Activated naive CD4-positive, alpha-beta T cell treated with anti-CD3 and anti-CD28 coated beads for 36 hours (primary cell): Measurements from ENCODE around the gene CYP2E1. TPM values are rescaled to one million over a fixed set of nuclear protein-coding genes. Genes with fewer than 3 reads are reported as not detected.
"Not testable (repeated sequence)": the region's sequence is repeated elsewhere in the genome, so short reads cannot be mapped to it uniquely, and the experiment has no call there.

Source experiments
- CTCF ChIA-PET: fragments of 350-600 bp; sonication (Branson Sonifier 250); formaldehyde crosslinking; loops from one replicate; lab custom pipeline; 2021; ENCODE audit warnings: antibody characterized with exemption; lab: Charles Lee
- DNase-seq: peaks from one replicate; pipeline ENCODE4 v3.0.0-alpha.2; 2020
- H3K27ac Mint-ChIP-seq: one replicate; pipeline ENCODE4 v1.8.0; 2021; ENCODE audit warnings: mild to moderate bottlenecking, mixed read lengths
- H3K27me3 Mint-ChIP-seq: one replicate; pipeline ENCODE4 v1.8.0; 2021; ENCODE audit warnings: low read depth, mixed read lengths
- H3K36me3 Mint-ChIP-seq: one replicate; pipeline ENCODE4 v1.8.0; 2021; ENCODE audit warnings: low read depth, mixed read lengths
- H3K4me1 Mint-ChIP-seq: one replicate; pipeline ENCODE4 v1.8.0; 2021; ENCODE audit warnings: low read depth, mixed read lengths
- H3K4me3 Mint-ChIP-seq: one replicate; pipeline ENCODE4 v1.8.0; 2021; ENCODE audit warnings: mild to moderate bottlenecking, moderate library complexity, mixed read lengths
- H3K9me3 Mint-ChIP-seq: one replicate; pipeline ENCODE4 v1.8.0; 2021; ENCODE audit warnings: mixed read lengths
- intact Hi-C: fragments of 100-400 bp; cut with micrococcal nuclease; formaldehyde crosslinking; loops from one replicate; pipeline ENCODE4 v1.15.1; 2023
- total RNA-seq, 2 experiments: library from RNA; stranded (reverse); gene quantifications; one replicate each; pipeline ENCODE4 v1.2.3, GENCODE V29; 2021

CYP2E1 gene
- total RNA-seq, 2 experiments from 2014 or later: 0.42 TPM; not detected in 1

- H3K4me1 Mint-ChIP-seq: no peaks in the 10 kb centered on the region
- H3K9me3 Mint-ChIP-seq: peaks cover 3% of the 10 kb centered on the region
- no peak within 1 kb of the TSS for H3K27ac Mint-ChIP-seq
- no peaks in the 10 kb centered on the region for H3K36me3 Mint-ChIP-seq
- intact Hi-C loops: no loop called here
- no peak for DNase-seq
- H3K27me3 Mint-ChIP-seq: peaks cover 9% of the 10 kb centered on the region
- CTCF ChIA-PET: no interaction called here
- H3K4me3 Mint-ChIP-seq: no peak within 1 kb of the TSS
Observed at GRCh38 chr10:133565441-133566294, 38.5 kb downstream of the CYP2E1 start, which contains the start of gene SYCE1. Gene SYCE1, minus strand, starts transcription at chr10:133565583. Its CDS starts 54 bp downstream, at chr10:133565529.

DNA sequence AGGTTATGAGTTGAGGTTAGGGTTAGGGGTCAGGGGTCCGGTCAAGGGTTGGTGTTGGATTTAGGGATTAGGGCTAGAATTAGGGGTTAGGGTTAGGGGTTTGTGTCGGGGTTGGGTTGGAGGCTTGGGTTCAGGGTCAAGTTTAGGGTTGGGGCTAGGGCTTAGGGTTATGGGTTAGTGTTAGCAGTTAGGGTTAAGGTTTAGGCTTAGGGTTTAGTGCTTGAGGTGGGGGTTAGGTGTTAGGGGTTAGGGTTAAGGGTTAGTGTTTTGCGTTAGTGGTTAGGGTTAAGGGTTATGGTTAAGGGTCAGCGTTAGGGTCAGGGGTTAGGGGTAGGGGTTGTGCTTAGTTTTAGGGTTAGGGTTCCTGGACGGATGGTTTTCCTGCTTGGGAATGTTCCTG lies 40.0 kb downstream of the CYP2E1 start:
- H3K9me3 Mint-ChIP-seq: peaks cover 3% of the 10 kb centered on the region
- CTCF ChIA-PET: no interaction called here

GRCh38 chr10:133567609-133568286 lies 40.6 kb downstream of the CYP2E1 start:
- Mint-ChIP-seq H3K9me3 (peaks cover 3% of the 10 kb centered on the region), H3K27me3 (peaks cover 9% of the 10 kb centered on the region), H3K4me1 (no peaks in the 10 kb centered on the region), H3K4me3 (no peak overlapping the region), H3K27ac (no peak overlapping the region), H3K36me3 (no peaks in the 10 kb centered on the region)
- intact Hi-C loops: no loop called here
- DNase-seq: no peak
- CTCF ChIA-PET: no interaction called here

More for the DNA sequence above, 40.0 kb downstream of the CYP2E1 start:
- H3K27me3 Mint-ChIP-seq: peaks cover 9% of the 10 kb centered on the region
- H3K36me3 Mint-ChIP-seq: no peaks in the 10 kb centered on the region
- H3K27ac Mint-ChIP-seq: no peak overlapping the region
- intact Hi-C loops: no loop called here
- no peak for DNase-seq
- H3K4me1 Mint-ChIP-seq: no peaks in the 10 kb centered on the region
- H3K4me3 Mint-ChIP-seq: no peak overlapping the region

DNA sequence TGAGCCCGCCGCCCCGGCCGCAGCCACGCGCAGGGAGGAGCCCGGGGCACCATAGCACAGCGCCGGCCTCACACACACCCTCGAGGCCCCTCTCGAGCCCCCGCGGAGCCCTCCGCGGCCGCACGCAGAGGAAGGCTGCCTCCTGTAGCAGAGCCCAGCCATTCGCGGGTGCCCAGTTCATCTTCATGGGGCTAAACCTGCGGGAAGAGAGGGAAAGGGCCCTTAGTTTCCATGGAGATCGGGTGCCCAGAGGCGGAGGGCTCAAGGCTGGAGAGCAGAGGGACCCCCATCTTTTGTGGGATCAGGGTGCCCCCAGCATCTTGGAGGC lies 41.1 kb downstream of the CYP2E1 start:
- intact Hi-C loops: no loop called here
- DNase-seq: no peak
- H3K27me3 Mint-ChIP-seq: peaks cover 9% of the 10 kb centered on the region
- H3K27ac Mint-ChIP-seq: no peak overlapping the region
- H3K4me1 Mint-ChIP-seq: no peaks in the 10 kb centered on the region
- peaks cover under 1% of the 10 kb centered on the region for H3K36me3 Mint-ChIP-seq
- H3K4me3 Mint-ChIP-seq: no peak overlapping the region
- peaks cover 6% of the 10 kb centered on the region for H3K9me3 Mint-ChIP-seq
- CTCF ChIA-PET: no interaction called here

- H3K27ac Mint-ChIP-seq, H3K36me3 Mint-ChIP-seq, CTCF ChIA-PET, DNase-seq, H3K27me3 Mint-ChIP-seq, H3K4me3 Mint-ChIP-seq, intact Hi-C loops, H3K4me1 Mint-ChIP-seq: not testable (repeated sequence)
- H3K9me3 Mint-ChIP-seq: peaks cover 14% of the 10 kb centered on the region
Observed at GRCh38 chr10:133568831-133569527, 41.8 kb downstream of the CYP2E1 start.

DNA sequence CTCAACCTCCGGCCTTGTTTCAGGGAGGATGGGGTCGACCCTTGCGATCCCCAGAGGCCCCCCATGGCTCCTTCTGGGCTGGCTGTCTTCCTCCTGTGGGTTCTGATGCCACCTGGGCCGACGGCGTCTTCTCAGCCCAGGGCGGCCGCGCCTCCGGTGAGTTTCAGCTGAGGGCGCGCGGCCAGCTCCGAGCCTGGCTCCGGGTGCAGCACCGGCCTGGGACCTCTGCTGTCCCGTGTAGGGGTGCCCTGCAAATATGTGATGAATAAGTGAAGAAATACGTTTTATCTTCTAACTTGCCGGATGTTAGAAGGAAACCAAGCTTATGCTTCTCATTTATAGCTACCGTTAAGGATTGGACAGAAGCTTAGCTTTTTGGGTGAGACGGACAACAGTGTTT lies 42.6 kb downstream of the CYP2E1 start:
- H3K4me3 Mint-ChIP-seq, H3K27ac Mint-ChIP-seq, H3K4me1 Mint-ChIP-seq, CTCF ChIA-PET, DNase-seq, H3K36me3 Mint-ChIP-seq, H3K27me3 Mint-ChIP-seq: not testable (repeated sequence)
- intact Hi-C loops: loop anchor here (5.0 kb wide), 1 partner anchor 142 kb away; no protein-coding TSS in a partner anchor
- peaks cover 18% of the 10 kb centered on the region for H3K9me3 Mint-ChIP-seq

GRCh38 chr10:133572055-133572454 lies 44.9 kb downstream of the CYP2E1 start:
- H3K4me1 Mint-ChIP-seq: not testable (repeated sequence)

GRCh38 chr10:133573460-133573859 lies 46.3 kb downstream of the CYP2E1 start:
- H3K4me3 Mint-ChIP-seq: not testable (repeated sequence)

More at GRCh38 chr10:133572055-133572454, 44.9 kb downstream of the CYP2E1 start:
- DNase-seq, CTCF ChIA-PET, H3K27ac Mint-ChIP-seq, H3K4me3 Mint-ChIP-seq, H3K36me3 Mint-ChIP-seq, H3K27me3 Mint-ChIP-seq: not testable (repeated sequence)
- peaks cover 15% of the 10 kb centered on the region for H3K9me3 Mint-ChIP-seq
- intact Hi-C loops: loop anchor here (5.0 kb wide), 1 partner anchor 145 kb away; no protein-coding TSS in a partner anchor

GRCh38 chr10:133577037-133577436 lies 49.9 kb downstream of the CYP2E1 start:
- H3K4me1 Mint-ChIP-seq, H3K36me3 Mint-ChIP-seq, CTCF ChIA-PET, H3K4me3 Mint-ChIP-seq, H3K27ac Mint-ChIP-seq, H3K27me3 Mint-ChIP-seq, DNase-seq, intact Hi-C loops: not testable (repeated sequence)
- H3K9me3 Mint-ChIP-seq: peaks cover 15% of the 10 kb centered on the region

More at GRCh38 chr10:133573460-133573859, 46.3 kb downstream of the CYP2E1 start:
- H3K9me3 Mint-ChIP-seq: peaks cover 15% of the 10 kb centered on the region
- H3K27ac Mint-ChIP-seq, H3K36me3 Mint-ChIP-seq, H3K27me3 Mint-ChIP-seq, H3K4me1 Mint-ChIP-seq, DNase-seq: not testable (repeated sequence)
- CTCF ChIA-PET: interaction anchor here (1.0 to 1.4 kb wide), 2 partner anchors 135 to 245 kb away, joined by 3 read pairs; no protein-coding TSS in a partner anchor
- intact Hi-C loops: loop anchor here (5.0 kb wide), 1 partner anchor 146 kb away; no protein-coding TSS in a partner anchor

Other genes with a start within 250 kb of the CYP2E1 start
- 10 to 100 TPM; 47.9 to 56.1 TPM for gene TUBGCP2, start 218.5 kb upstream of the CYP2E1 start, total RNA-seq
- gene ZNF511, start 218.4 kb upstream of the CYP2E1 start, total RNA-seq: 10 to 100 TPM; 37.1 to 39.4 TPM
- not detected for gene CALY, start 190.5 kb upstream of the CYP2E1 start, total RNA-seq
- gene PRAP1, start 180.0 kb upstream of the CYP2E1 start, total RNA-seq: not detected
- gene FUOM, start 169.3 kb upstream of the CYP2E1 start, total RNA-seq: 10 to 100 TPM; 29.9 to 34.9 TPM
- 10 to 100 TPM; 45.8 to 48.7 TPM for gene ECHS1, start 154.0 kb upstream of the CYP2E1 start, total RNA-seq
- 1 to 10 TPM; 4.4 to 5.0 TPM for gene PAOX, start 148.1 kb upstream of the CYP2E1 start, total RNA-seq
- gene MTG1, start 133.2 kb upstream of the CYP2E1 start, total RNA-seq: 10 to 100 TPM; 31.6 to 32.9 TPM
- gene SPRN, start 102.7 kb upstream of the CYP2E1 start, total RNA-seq: not detected
- gene SCART1, start 73.4 kb upstream of the CYP2E1 start, total RNA-seq: 1 to 10 TPM; 1.5 to 1.6 TPM
- gene SYCE1, start 38.2 kb downstream of the CYP2E1 start, total RNA-seq: under 1 TPM in 1 of 2 experiments, not detected in 1; 0.17 TPM
- not detected for gene FRG2B, start 99.4 kb downstream of the CYP2E1 start, total RNA-seq